Right ventricle myocardium inferior (tissue), 1 donor: ENCODE data around the gene MORN4. TPM values are rescaled to one million over a fixed set of nuclear protein-coding genes. Genes with fewer than 3 reads are reported as not detected.

Experiments
- total RNA-seq: library from RNA; stranded (reverse); fragmentation: NEBNext Ultra II Directional; extraction: Animal tissue kit (Norgen Biotek cat#: 25700); gene quantifications from one replicate; pipeline ENCODE4 v1.2.1, GENCODE V29; 2021
- donor health status: DM: no; HTN: yes; CAD: no; lungs with severe emphysema.

The MORN4 gene
- total RNA-seq, 1 donor from 2014 or later: 8.0 TPM

Other genes starting within 250 kb of the MORN4 start
- gene RRP12, start 232.2 kb downstream of the MORN4 start, total RNA-seq: 13.8 TPM
- gene PGAM1, start 207.3 kb downstream of the MORN4 start, total RNA-seq: 220 TPM
- gene EXOSC1, start 187.5 kb downstream of the MORN4 start, total RNA-seq: 18.2 TPM
- 19.1 TPM for gene ZDHHC16, start 187.3 kb downstream of the MORN4 start, total RNA-seq
- 37.7 TPM for gene MMS19, start 135.1 kb downstream of the MORN4 start, total RNA-seq
- 26.6 TPM for gene UBTD1, start 134.6 kb downstream of the MORN4 start, total RNA-seq
- gene ANKRD2, start 60.7 kb downstream of the MORN4 start, total RNA-seq: 418 TPM
- 15.6 TPM for gene HOGA1, start 49.1 kb downstream of the MORN4 start, total RNA-seq
- 0.97 TPM for gene C10orf62, start 43.8 kb downstream of the MORN4 start, total RNA-seq
- 11.0 TPM for gene PI4K2A, start 7.2 kb upstream of the MORN4 start, total RNA-seq
- gene AVPI1, start 53.7 kb upstream of the MORN4 start, total RNA-seq: 8.7 TPM
- gene MARVELD1, start 80.2 kb upstream of the MORN4 start, total RNA-seq: 8.9 TPM
- gene ZFYVE27, start 103.6 kb upstream of the MORN4 start, total RNA-seq: 11.7 TPM
- gene SFRP5, start 138.5 kb upstream of the MORN4 start, total RNA-seq: 2.5 TPM
- gene GOLGA7B, start 216.3 kb upstream of the MORN4 start, total RNA-seq: 0.08 TPM